ENCODE data around the gene PGAP2. TPM values are rescaled to one million over a fixed set of nuclear protein-coding genes. Genes with fewer than 3 reads are reported as not detected.

The PGAP2 gene
- total RNA-seq, 1 donor from 2014 or later: 10.0 TPM

- no peak overlapping the region for H2AFZ ChIP-seq (replicated peaks)
- no peaks in the 10 kb centered on the region for H3K27me3 ChIP-seq
- H3K27me3 Mint-ChIP-seq (ENCODE audit: insufficient read depth, low read depth): no peaks in the 10 kb centered on the region
- no peaks in the 10 kb centered on the region for H3K9me3 ChIP-seq (ENCODE audit: low read depth)
- peaks cover 17% of the 10 kb centered on the region for H3K36me3 Mint-ChIP-seq
- TF ChIP-seq EZH2 (IDR thresholded peaks at IDR 0.05) (no peak), CTCF (IDR thresholded peaks at IDR 0.05) (no peak)
- no peaks in the 10 kb centered on the region for H3K9me3 Mint-ChIP-seq
- H3K36me3 ChIP-seq: no peaks in the 10 kb centered on the region
- peaks cover 6% of the 10 kb centered on the region for H3F3A ChIP-seq (ENCODE audit: low read depth)
- peaks cover 7% of the 10 kb centered on the region for H3K4me1 ChIP-seq
- H4K20me1 ChIP-seq (ENCODE audit: low read depth): peaks cover 68% of the 10 kb centered on the region
- no peak overlapping the region for H3K9ac ChIP-seq
- H3K4me1 Mint-ChIP-seq: peaks cover 32% of the 10 kb centered on the region
- H3K79me2 ChIP-seq (ENCODE audit: low read depth): peaks cover 76% of the 10 kb centered on the region
- H3K27ac Mint-ChIP-seq: no peak overlapping the region
- H3K4me3 Mint-ChIP-seq: no peak overlapping the region
- no peak for DNase-seq (ENCODE audit: low spot score)
- no peak overlapping the region for H3K4me3 ChIP-seq
- no peak overlapping the region for H3K27ac ChIP-seq
- no peak overlapping the region for H3K4me2 ChIP-seq
Observed at GRCh38 chr11:3837793-3838192, 29.4 kb downstream of the PGAP2 start.

GRCh38 chr11:3838504-3838903 is 30.1 kb downstream of the PGAP2 start:
- no peak for DNase-seq (ENCODE audit: low spot score)
- Histone ChIP-seq H4K20me1 (ENCODE audit: low read depth) (peaks cover 61% of the 10 kb centered on the region), H3K36me3 (no peaks in the 10 kb centered on the region), H3K9ac (no peak overlapping the region), H3K27me3 (no peaks in the 10 kb centered on the region), H3K4me3 (no peak overlapping the region), H3F3A (ENCODE audit: low read depth) (peaks cover 6% of the 10 kb centered on the region), H3K9me3 (ENCODE audit: low read depth) (no peaks in the 10 kb centered on the region), H3K4me2 (no peak overlapping the region), H3K27ac (no peak overlapping the region), H3K79me2 (ENCODE audit: low read depth) (peaks cover 74% of the 10 kb centered on the region), H3K4me1 (peaks cover 7% of the 10 kb centered on the region), H2AFZ (replicated peaks) (no peak overlapping the region)
- TF ChIP-seq EZH2phosphoT487 (IDR thresholded peaks at IDR 0.05): no peak
- TF ChIP-seq EZH2 (IDR thresholded peaks at IDR 0.05): no peak
- no peak for TF ChIP-seq CTCF (IDR thresholded peaks at IDR 0.05)
- peaks cover 32% of the 10 kb centered on the region for H3K4me1 Mint-ChIP-seq
- no peaks in the 10 kb centered on the region for H3K9me3 Mint-ChIP-seq
- peaks cover 17% of the 10 kb centered on the region for H3K36me3 Mint-ChIP-seq
- no peak overlapping the region for H3K27ac Mint-ChIP-seq
- H3K4me3 Mint-ChIP-seq: peak overlapping the region; percentile 91
- no peaks in the 10 kb centered on the region for H3K27me3 Mint-ChIP-seq (ENCODE audit: insufficient read depth, low read depth)

- Mint-ChIP-seq H3K27ac (peak overlapping the region; percentile 27), H3K36me3 (peaks cover 10% of the 10 kb centered on the region), H3K4me3 (peak overlapping the region; percentile 91), H3K4me1 (peaks cover 26% of the 10 kb centered on the region), H3K27me3 (ENCODE audit: insufficient read depth, low read depth) (no peaks in the 10 kb centered on the region), H3K9me3 (no peaks in the 10 kb centered on the region)
- peaks cover 46% of the 10 kb centered on the region for H4K20me1 ChIP-seq (ENCODE audit: low read depth)
- peak overlapping the region; percentile 98 for H3K4me3 ChIP-seq
- peaks cover 7% of the 10 kb centered on the region for H3K4me1 ChIP-seq
- H3F3A ChIP-seq (ENCODE audit: low read depth): peaks cover 6% of the 10 kb centered on the region
- DNase-seq (ENCODE audit: low spot score): peak; percentile 81
- peak overlapping the region; percentile 96 for H3K4me2 ChIP-seq
- peak overlapping the region; percentile 95 for H2AFZ ChIP-seq (replicated peaks)
- H3K9ac ChIP-seq: peak overlapping the region; percentile 53
- no peaks in the 10 kb centered on the region for H3K9me3 ChIP-seq (ENCODE audit: low read depth)
- TF ChIP-seq EZH2 (IDR thresholded peaks at IDR 0.05) (no peak), CTCF (IDR thresholded peaks at IDR 0.05) (no peak), EZH2phosphoT487 (IDR thresholded peaks at IDR 0.05) (no peak)
- no peaks in the 10 kb centered on the region for H3K36me3 ChIP-seq
- no peaks in the 10 kb centered on the region for H3K27me3 ChIP-seq
- H3K27ac ChIP-seq: no peak overlapping the region
- peaks cover 58% of the 10 kb centered on the region for H3K79me2 ChIP-seq (ENCODE audit: low read depth)
Observed at GRCh38 chr11:3840004-3840869, 31.9 kb downstream of the PGAP2 start.

Measured in neural progenitor cell (in vitro differentiated cells).